KMS-11 (cell line): ENCODE data around the gene AUTS2.

Source experiments
- H2AFZ ChIP-seq: fragments of 200-600 bp; sonication (generic); 2 replicates; pipeline ENCODE4 v1.6.1; 2016; ENCODE audit warnings: antibody characterized with exemption, mixed run types, low read depth
- H3K27ac ChIP-seq: fragments of 200-600 bp; sonication (generic); 2 replicates; pipeline ENCODE4 v1.6.1; 2016; ENCODE audit warnings: mild to moderate bottlenecking, mixed run types
- H3K27me3 ChIP-seq: fragments of 200-600 bp; sonication (generic); 2 replicates; pipeline ENCODE4 v1.6.1; 2017; ENCODE audit warnings: mild to moderate bottlenecking, low read depth, mixed run types, moderate library complexity; ENCODE audit not compliant: insufficient read depth
- H3K36me3 ChIP-seq: fragments of 200-600 bp; sonication (generic); 2 replicates; pipeline ENCODE4 v1.6.1; 2017; ENCODE audit warnings: mild to moderate bottlenecking, mixed run types; ENCODE audit not compliant: insufficient read depth
- H3K4me1 ChIP-seq: fragments of 200-600 bp; sonication (generic); 2 replicates; pipeline ENCODE4 v1.6.1; 2016; ENCODE audit warnings: mild to moderate bottlenecking, low read depth, mixed run types; ENCODE audit not compliant: poor library complexity, severe bottlenecking
- H3K4me2 ChIP-seq: fragments of 200-600 bp; sonication (generic); 2 replicates; pipeline ENCODE4 v1.7.0; 2016; ENCODE audit warnings: mild to moderate bottlenecking, mixed run types
- H3K4me3 ChIP-seq: fragments of 200-600 bp; sonication (generic); IDR thresholded peaks from 2 replicates; pipeline ENCODE4 v1.6.1; 2017; ENCODE audit warnings: low read depth, low read length, mixed read lengths; ENCODE audit not compliant: insufficient read depth
- H3K79me2 ChIP-seq: fragments of 200-600 bp; sonication (generic); 2 replicates; pipeline ENCODE4 v1.6.1; 2016; ENCODE audit warnings: low read depth, mixed run types; ENCODE audit not compliant: insufficient read depth
- H3K9ac ChIP-seq: fragments of 200-600 bp; sonication (generic); 2 replicates; pipeline ENCODE4 v1.6.1; 2016; ENCODE audit warnings: mild to moderate bottlenecking, mixed run types
- H4K20me1 ChIP-seq: fragments of 200-600 bp; sonication (generic); 2 replicates; pipeline ENCODE4 v1.6.1; 2016; ENCODE audit warnings: mild to moderate bottlenecking, mixed run types; ENCODE audit not compliant: insufficient read depth
- TF ChIP-seq, protein P1 (sequence below): fragments of 200-600 bp; sonication (generic); conservative IDR thresholded peaks from 2 replicates; pipeline ENCODE4 v1.6.1; 2017; ENCODE audit warnings: low read depth, mild to moderate bottlenecking, antibody characterized with exemption, low read length, moderate library complexity, mixed read lengths

The AUTS2 gene

DNA sequence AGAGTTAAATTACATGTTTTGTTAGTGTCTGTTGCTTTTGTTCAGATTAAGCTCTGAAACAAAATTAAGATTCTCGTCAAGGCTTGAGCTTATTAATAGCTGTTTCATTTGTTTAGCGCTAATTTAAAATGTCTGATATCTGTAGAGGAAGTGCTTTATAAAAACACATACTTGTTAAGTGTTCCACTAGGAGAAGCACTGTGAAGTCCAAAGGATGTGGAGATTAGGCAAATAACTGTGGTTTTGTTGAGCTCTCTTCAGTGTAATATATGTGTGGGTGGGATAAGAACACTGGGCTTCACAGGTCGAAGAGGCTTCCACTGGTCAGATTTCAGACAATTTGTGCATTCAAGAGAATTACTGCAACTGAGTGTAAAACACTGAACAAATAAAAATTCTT lies 242.0 kb downstream of the AUTS2 start:
- no peak overlapping the region for H2AFZ ChIP-seq
- H3K79me2 ChIP-seq, result no peaks in the 10 kb centered on the region
- H4K20me1 ChIP-seq, result no peaks in the 10 kb centered on the region
- no peaks in the 10 kb centered on the region for H3K27me3 ChIP-seq
- no peaks in the 10 kb centered on the region for H3K36me3 ChIP-seq
- H3K4me2 ChIP-seq, result no peak overlapping the region
- H3K27ac ChIP-seq, result no peak overlapping the region
- no peak overlapping the region for H3K9ac ChIP-seq
- TF ChIP-seq, protein P1, sequence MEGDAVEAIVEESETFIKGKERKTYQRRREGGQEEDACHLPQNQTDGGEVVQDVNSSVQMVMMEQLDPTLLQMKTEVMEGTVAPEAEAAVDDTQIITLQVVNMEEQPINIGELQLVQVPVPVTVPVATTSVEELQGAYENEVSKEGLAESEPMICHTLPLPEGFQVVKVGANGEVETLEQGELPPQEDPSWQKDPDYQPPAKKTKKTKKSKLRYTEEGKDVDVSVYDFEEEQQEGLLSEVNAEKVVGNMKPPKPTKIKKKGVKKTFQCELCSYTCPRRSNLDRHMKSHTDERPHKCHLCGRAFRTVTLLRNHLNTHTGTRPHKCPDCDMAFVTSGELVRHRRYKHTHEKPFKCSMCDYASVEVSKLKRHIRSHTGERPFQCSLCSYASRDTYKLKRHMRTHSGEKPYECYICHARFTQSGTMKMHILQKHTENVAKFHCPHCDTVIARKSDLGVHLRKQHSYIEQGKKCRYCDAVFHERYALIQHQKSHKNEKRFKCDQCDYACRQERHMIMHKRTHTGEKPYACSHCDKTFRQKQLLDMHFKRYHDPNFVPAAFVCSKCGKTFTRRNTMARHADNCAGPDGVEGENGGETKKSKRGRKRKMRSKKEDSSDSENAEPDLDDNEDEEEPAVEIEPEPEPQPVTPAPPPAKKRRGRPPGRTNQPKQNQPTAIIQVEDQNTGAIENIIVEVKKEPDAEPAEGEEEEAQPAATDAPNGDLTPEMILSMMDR, result no peak
- no peak overlapping the region for H3K4me3 ChIP-seq
- no peaks in the 10 kb centered on the region for H3K4me1 ChIP-seq

GRCh38 chr7:69843653-69844052 lies 245.4 kb downstream of the AUTS2 start:
- no peaks in the 10 kb centered on the region for H3K36me3 ChIP-seq

DNA sequence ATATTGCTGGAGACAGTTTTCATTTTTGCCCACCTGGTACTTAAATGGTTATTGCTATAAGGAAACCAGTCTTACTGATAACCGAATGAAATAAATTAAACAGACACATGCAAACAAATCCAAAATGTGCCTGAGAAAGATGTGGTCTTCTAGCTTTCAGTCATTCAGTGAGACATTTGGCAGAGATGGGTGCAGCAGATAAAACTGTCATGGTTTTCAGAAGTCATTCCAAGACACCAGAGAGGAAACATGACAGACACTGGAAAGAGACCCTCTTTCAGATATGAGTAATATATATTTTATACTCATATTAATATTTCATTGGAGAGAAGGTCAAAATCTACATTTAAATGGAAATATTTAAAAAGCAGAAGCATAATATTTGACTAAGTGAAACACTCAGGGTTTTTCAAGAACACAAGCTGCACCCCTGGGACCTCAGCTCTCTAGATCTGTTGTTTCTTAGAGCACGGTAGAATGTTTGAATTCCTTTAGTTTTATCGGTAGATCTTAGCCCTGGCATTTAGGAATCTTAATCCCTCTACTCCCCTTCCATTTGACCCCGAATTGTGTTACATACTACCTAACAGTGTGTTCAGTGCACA lies 246.1 kb downstream of the AUTS2 start:
- no peaks in the 10 kb centered on the region for H3K27me3 ChIP-seq
- no peaks in the 10 kb centered on the region for H3K79me2 ChIP-seq
- no peaks in the 10 kb centered on the region for H4K20me1 ChIP-seq
- no peak overlapping the region for H3K9ac ChIP-seq
- H3K4me3 ChIP-seq, result no peak overlapping the region
- no peaks in the 10 kb centered on the region for H3K4me1 ChIP-seq
- no peak overlapping the region for H3K27ac ChIP-seq
- TF ChIP-seq, protein P1, result no peak
- no peaks in the 10 kb centered on the region for H3K36me3 ChIP-seq
- H3K4me2 ChIP-seq, result no peak overlapping the region
- no peak overlapping the region for H2AFZ ChIP-seq

More at GRCh38 chr7:69843653-69844052, 245.4 kb downstream of the AUTS2 start:
- Histone ChIP-seq H3K27me3 (no peaks in the 10 kb centered on the region), H3K4me1 (no peaks in the 10 kb centered on the region), H3K4me3 (no peak overlapping the region), H3K4me2 (no peak overlapping the region), H2AFZ (no peak overlapping the region), H3K79me2 (no peaks in the 10 kb centered on the region), H4K20me1 (no peaks in the 10 kb centered on the region), H3K9ac (no peak overlapping the region), H3K27ac (no peak overlapping the region)
- TF ChIP-seq, protein P1, result no peak

GRCh38 chr7:69845721-69846495 lies 247.6 kb downstream of the AUTS2 start:
- Histone ChIP-seq H3K9ac (no peak overlapping the region), H3K4me2 (no peak overlapping the region), H3K27ac (no peak overlapping the region), H3K4me1 (no peaks in the 10 kb centered on the region), H3K36me3 (no peaks in the 10 kb centered on the region), H4K20me1 (no peaks in the 10 kb centered on the region), H3K27me3 (no peaks in the 10 kb centered on the region), H3K4me3 (no peak overlapping the region), H3K79me2 (no peaks in the 10 kb centered on the region), H2AFZ (no peak overlapping the region)
- TF ChIP-seq, protein P1, result no peak
